Measurements from ENCODE around the gene TGFBR3. TPM values are rescaled to one million over a fixed set of nuclear protein-coding genes. Genes with fewer than 3 reads are reported as not detected.
A peak's percentile ranks its signal among the peaks of the same experiment; 100 is the strongest.

The TGFBR3 gene
- total and polyA plus RNA-seq, 9 of the 15 experiments (the other 6 are each of a cell fraction or from before 2014, with no cell fraction given), result 3.6 to 32.4 (median 15.6) TPM

DNA sequence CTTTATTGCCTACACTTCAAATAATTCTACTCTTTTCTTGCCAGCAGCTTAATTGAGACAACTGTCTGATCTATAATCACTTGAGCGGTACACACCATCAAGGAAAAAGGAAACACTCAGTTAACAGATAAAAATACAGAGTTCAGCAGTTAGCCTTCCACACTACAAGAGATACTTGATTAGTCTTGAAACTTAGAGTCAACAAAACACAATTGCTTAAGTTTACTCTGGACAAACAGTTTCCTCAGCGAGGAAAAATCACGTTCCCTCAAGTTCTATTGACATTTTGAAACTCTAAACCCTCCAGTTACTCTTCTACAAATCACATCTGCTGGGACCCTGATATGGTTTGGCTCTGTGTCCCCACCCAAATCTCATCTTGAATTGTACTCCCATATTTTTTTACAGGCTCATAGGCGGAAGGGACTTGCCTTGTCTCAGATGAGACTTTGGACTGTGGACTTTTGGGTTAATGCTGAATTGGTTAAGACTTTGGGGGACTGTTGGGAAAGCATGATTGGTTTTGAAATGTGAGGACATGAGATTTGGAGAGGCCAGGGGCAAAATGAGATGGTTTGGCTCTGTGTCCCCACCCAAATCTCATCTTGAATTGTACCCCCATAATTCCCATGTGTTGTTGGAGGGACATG lies 244.9 kb downstream of the TGFBR3 start (continued):
- TF ChIP-seq PRDM10 (IDR thresholded peaks at IDR 0.05; ENCODE audit: partially characterized antibody), result peak; percentile 51
- TF ChIP-seq ZC3H4 (CRISPR knock-in tag; IDR thresholded peaks at IDR 0.05; ENCODE audit: borderline replicate concordance), result no peak
- TF ChIP-seq ETV1 (tag; conservative IDR thresholded peaks at IDR 0.05; ENCODE audit: low read depth), result no peak
- no peak for TF ChIP-seq NR2C2 (CRISPR knock-in tag; IDR thresholded peaks at IDR 0.05)
- TF ChIP-seq NR2C2 (tag; IDR thresholded peaks at IDR 0.05), result no peak
- TF ChIP-seq CC2D1A (IDR thresholded peaks at IDR 0.05), result 0 out of 2 replicates have a peak, but pooled peaks have one; percentile 26
- TF ChIP-seq SREBF2 (CRISPR knock-in tag; IDR thresholded peaks at IDR 0.05), result no peak
- TF ChIP-seq CCNT2 (IDR thresholded peaks at IDR 0.05; ENCODE audit: borderline replicate concordance, extremely low read depth, insufficient read length, low read depth, low read length), result no peak
- TF ChIP-seq ZNF174 (CRISPR knock-in tag; IDR thresholded peaks at IDR 0.05), result no peak
- TF ChIP-seq, protein P1, sequence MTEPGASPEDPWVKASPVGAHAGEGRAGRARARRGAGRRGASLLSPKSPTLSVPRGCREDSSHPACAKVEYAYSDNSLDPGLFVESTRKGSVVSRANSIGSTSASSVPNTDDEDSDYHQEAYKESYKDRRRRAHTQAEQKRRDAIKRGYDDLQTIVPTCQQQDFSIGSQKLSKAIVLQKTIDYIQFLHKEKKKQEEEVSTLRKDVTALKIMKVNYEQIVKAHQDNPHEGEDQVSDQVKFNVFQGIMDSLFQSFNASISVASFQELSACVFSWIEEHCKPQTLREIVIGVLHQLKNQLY (CRISPR knock-in tag; conservative IDR thresholded peaks at IDR 0.05), result no peak
